Fibroblast of pulmonary artery (primary cell): ENCODE results near the gene MYO1D.

ENCODE experiments used
- DNase-seq: peaks from one replicate; pipeline ENCODE4 v3.0.0-alpha.2; 2010; ENCODE audit warnings: low read depth
- H3K4me3 ChIP-seq: replicated peaks from 2 replicates; pipeline ENCODE4 v1.5.1; 2011; ENCODE audit warnings: low read depth, mild to moderate bottlenecking, control low read depth, low read length, moderate library complexity
- CTCF ChIP-seq: IDR thresholded peaks from 2 replicates; pipeline ENCODE4 v1.5.1; 2011; ENCODE audit warnings: mild to moderate bottlenecking, control low read depth, low read length, inconsistent platforms; ENCODE audit errors: missing control alignments

The MYO1D gene

GRCh38 chr17:32870027-32870670, 6.8 kb downstream of the MYO1D start:
- H3K4me3 ChIP-seq: no peak overlapping the region
- no peak for TF ChIP-seq CTCF
- no peak for DNase-seq

GRCh38 chr17:32869345-32870026, 7.4 kb downstream of the MYO1D start:
- no peak for DNase-seq
- H3K4me3 ChIP-seq: no peak overlapping the region
- TF ChIP-seq CTCF: no peak

- no peak for TF ChIP-seq CTCF
- DNase-seq: no peak
- no peak overlapping the region for H3K4me3 ChIP-seq
These were observed 11.8 kb downstream of the MYO1D start for GRCh38 chr17:32865141-32865540.

- no peak for DNase-seq
- H3K4me3 ChIP-seq: no peak overlapping the region
- no peak for TF ChIP-seq CTCF
These were observed 13.4 kb downstream of the MYO1D start for GRCh38 chr17:32863559-32863958.

- no peak for TF ChIP-seq CTCF
- no peak for DNase-seq
These were observed 14.0 kb downstream of the MYO1D start for GRCh38 chr17:32862940-32863339.

GRCh38 chr17:32861981-32862380, 14.9 kb downstream of the MYO1D start:
- no peak for DNase-seq

More at GRCh38 chr17:32862940-32863339, 14.0 kb downstream of the MYO1D start:
- no peak overlapping the region for H3K4me3 ChIP-seq

More at GRCh38 chr17:32861981-32862380, 14.9 kb downstream of the MYO1D start:
- TF ChIP-seq CTCF: no peak
- no peak overlapping the region for H3K4me3 ChIP-seq
